T-helper 17 cell (primary cell): ENCODE measurements around the gene MYO1D. TPM values are rescaled to one million over a fixed set of nuclear protein-coding genes. Genes with fewer than 3 reads are reported as not detected.
A peak's percentile ranks its signal among the peaks of the same experiment; 100 is the strongest.
"Not testable (repeated sequence)": the region's sequence is repeated elsewhere in the genome, so short reads cannot be mapped to it uniquely, and the experiment has no call there.

Experiments used
- ATAC-seq: fragments of 150-1000 bp; cut with Tn5 transposase; 2 replicates; pipeline ENCODE4 v1.10.0; 2021; ENCODE audit warnings: mild to moderate bottlenecking, moderate library complexity
- DNase-seq, 3 donors: peaks; one replicate each; pipeline versions ENCODE4 v3.0.0 to v3.0.0-alpha.2; 2020 to 2021
- H3K9me3 ChIP-seq: one replicate; pipeline ENCODE4 v1.7.0; 2013; ENCODE audit warnings: low read length, mild to moderate bottlenecking; ENCODE audit not compliant: control insufficient read depth, poor library complexity, severe bottlenecking
- H3K27ac Mint-ChIP-seq: one replicate; pipeline ENCODE4 v1.8.0; 2022; ENCODE audit warnings: mild to moderate bottlenecking, moderate library complexity, mixed read lengths
- H3K27me3 Mint-ChIP-seq: one replicate; pipeline ENCODE4 v1.8.0; 2022; ENCODE audit warnings: mixed read lengths
- H3K36me3 Mint-ChIP-seq: one replicate; pipeline ENCODE4 v1.8.0; 2022; ENCODE audit warnings: low read depth, mixed read lengths
- H3K4me1 Mint-ChIP-seq: one replicate; pipeline ENCODE4 v1.8.0; 2022; ENCODE audit warnings: mild to moderate bottlenecking, mixed read lengths
- H3K4me3 Mint-ChIP-seq: one replicate; pipeline ENCODE4 v1.8.0; 2022; ENCODE audit warnings: mild to moderate bottlenecking, moderate library complexity, mixed read lengths
- total RNA-seq, 4 donors: library from RNA in 2 of 4; stranded (reverse) in 2 of 4; gene quantifications; one replicate each; pipeline ENCODE4 v1.2.3 and lab custom pipeline; 2022 to 2026

MYO1D gene
- total RNA-seq, 2 donors from 2014 or later: 9.1 to 12.4 TPM

DNA sequence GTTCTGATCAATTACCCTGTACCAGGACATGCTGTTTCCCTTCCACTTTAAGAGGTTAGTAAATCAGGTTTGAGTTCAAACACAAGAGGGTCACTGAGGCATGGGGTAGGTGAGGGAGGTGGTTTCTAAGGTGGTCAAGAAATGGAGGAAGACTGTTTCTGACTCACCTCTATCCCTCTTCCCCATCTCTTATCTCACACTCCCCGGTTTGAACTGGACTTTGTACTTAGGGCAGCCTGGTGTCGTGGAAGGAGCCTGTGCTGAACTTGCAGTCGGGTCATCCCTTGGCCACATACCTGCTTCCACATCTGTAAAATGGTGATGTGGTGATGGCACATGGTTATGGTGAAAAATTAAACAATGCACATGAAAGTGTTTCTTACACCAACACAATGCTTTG, 33.8 kb upstream of the MYO1D start:
- no peak overlapping the region for H3K27ac Mint-ChIP-seq
- peaks cover 6% of the 10 kb centered on the region for H3K4me1 Mint-ChIP-seq
- H3K36me3 Mint-ChIP-seq: peaks cover 3% of the 10 kb centered on the region
- H3K4me3 Mint-ChIP-seq: no peak overlapping the region
- H3K27me3 Mint-ChIP-seq: peaks cover 46% of the 10 kb centered on the region
- no peak for DNase-seq
- H3K9me3 ChIP-seq: no peaks in the 10 kb centered on the region
- no peak for ATAC-seq

GRCh38 chr17:32909787-32910369, 33.0 kb upstream of the MYO1D start:
- H3K36me3 Mint-ChIP-seq: peaks cover 5% of the 10 kb centered on the region
- no peak overlapping the region for H3K27ac Mint-ChIP-seq
- peaks cover 54% of the 10 kb centered on the region for H3K27me3 Mint-ChIP-seq
- peaks cover 6% of the 10 kb centered on the region for H3K4me1 Mint-ChIP-seq
- H3K9me3 ChIP-seq: no peaks in the 10 kb centered on the region
- DNase-seq (peak in 1 of 3 donors; percentile 27), ATAC-seq (peak; percentile 62)
- no peak overlapping the region for H3K4me3 Mint-ChIP-seq

DNA sequence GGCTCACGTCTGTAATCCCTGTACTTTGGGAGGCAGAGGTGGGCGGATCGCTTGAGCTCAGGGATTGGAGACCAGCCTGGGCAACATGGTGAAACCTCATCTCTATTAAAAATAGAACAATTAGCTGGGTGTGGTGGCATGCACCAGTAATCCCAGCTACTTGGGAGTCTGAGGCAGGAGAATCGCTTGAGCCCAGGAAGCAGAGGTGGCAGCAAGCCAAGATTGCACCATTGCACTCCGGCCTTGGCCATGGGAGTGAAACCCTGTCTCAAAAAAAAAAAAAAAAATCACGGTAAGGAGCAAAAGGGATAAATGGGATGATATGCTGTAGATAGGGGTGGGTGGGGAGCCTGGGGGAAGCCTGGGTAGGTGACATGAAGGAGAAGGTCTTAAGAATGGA, 30.7 kb upstream of the MYO1D start:
- Mint-ChIP-seq H3K36me3 (peaks cover 5% of the 10 kb centered on the region), H3K4me3 (no peak overlapping the region), H3K4me1 (peaks cover 6% of the 10 kb centered on the region), H3K27ac (no peak overlapping the region), H3K27me3 (peaks cover 58% of the 10 kb centered on the region)
- ATAC-seq (no peak), DNase-seq (no peak)
- no peaks in the 10 kb centered on the region for H3K9me3 ChIP-seq

DNA sequence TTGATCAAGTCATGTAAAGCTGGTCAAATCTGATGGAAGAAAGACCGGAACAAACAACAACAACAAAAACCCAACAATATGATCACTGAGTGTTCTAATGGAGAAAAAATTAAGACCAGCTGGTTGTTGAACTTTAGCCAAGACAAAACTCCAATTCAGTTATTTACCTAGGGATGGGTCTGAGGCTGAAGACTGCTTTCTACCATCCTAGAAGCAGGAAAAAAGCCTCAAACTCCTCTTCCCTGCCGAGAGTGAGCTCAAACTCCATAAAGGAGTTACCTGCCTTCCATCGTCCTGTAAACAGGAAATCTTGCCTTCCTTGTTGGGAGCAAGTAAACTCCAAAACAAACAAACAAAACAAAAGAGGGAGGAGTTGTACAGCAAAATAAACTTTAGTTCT, 28.0 kb upstream of the MYO1D start:
- Mint-ChIP-seq H3K4me1 (peaks cover 5% of the 10 kb centered on the region), H3K27ac (no peak overlapping the region), H3K27me3 (peaks cover 52% of the 10 kb centered on the region), H3K4me3 (no peak overlapping the region), H3K36me3 (peaks cover 5% of the 10 kb centered on the region)
- DNase-seq: no peak
- no peaks in the 10 kb centered on the region for H3K9me3 ChIP-seq
- ATAC-seq: no peak

- Mint-ChIP-seq H3K4me3 (no peak overlapping the region), H3K27me3 (peaks cover 43% of the 10 kb centered on the region)
- ATAC-seq: no peak
Observed at GRCh38 chr17:32903774-32904673, 27.1 kb upstream of the MYO1D start.

GRCh38 chr17:32901743-32902142, 24.8 kb upstream of the MYO1D start:
- ATAC-seq (no peak), DNase-seq (no peak)
- Mint-ChIP-seq H3K4me3 (no peak overlapping the region), H3K27me3 (peaks cover 47% of the 10 kb centered on the region), H3K4me1 (no peaks in the 10 kb centered on the region), H3K36me3 (peaks cover 2% of the 10 kb centered on the region), H3K27ac (no peak overlapping the region)
- H3K9me3 ChIP-seq: no peaks in the 10 kb centered on the region

More at GRCh38 chr17:32903774-32904673, 27.1 kb upstream of the MYO1D start:
- Mint-ChIP-seq H3K27ac (no peak overlapping the region), H3K4me1 (no peaks in the 10 kb centered on the region), H3K36me3 (peaks cover 5% of the 10 kb centered on the region)
- DNase-seq: no peak
- H3K9me3 ChIP-seq: no peaks in the 10 kb centered on the region

DNA sequence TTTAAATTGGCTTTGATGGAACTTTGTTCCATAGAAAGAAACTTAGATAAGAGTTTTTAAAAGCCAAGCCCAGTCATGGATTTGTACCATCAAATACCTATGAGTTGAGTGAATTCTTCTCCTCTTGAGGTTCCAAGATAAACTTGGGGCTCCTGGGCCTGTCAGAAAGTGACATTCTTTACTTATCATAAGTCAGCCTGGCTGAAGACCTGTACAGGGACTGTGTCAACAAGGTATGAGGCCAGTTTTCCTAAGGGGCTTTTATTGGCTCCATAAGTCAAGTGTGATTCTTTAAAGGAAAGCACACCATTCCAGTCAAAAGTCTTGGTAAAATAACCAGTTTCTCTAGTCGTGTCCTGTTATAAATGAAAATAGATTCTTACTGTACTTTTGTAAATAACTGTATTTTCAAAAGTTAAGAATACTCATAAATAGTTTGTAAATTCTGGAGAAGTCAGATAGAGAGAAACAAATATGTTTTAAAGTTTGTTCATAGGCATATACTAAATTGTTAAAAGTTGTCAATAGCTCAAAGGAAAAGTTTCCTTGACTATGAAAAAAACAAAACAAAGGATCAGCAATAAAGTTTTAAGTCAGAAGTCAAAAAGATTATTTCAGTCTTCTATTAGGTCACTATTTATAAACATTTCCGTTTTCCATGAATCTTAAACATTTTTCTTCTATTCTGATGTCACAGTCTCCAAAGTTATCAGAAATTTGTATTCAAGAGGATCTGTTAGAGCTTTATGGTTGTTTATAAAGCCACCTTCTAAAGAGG, 22.5 kb upstream of the MYO1D start:
- H3K9me3 ChIP-seq: no peaks in the 10 kb centered on the region
- H3K4me1 Mint-ChIP-seq: no peaks in the 10 kb centered on the region
- no peak for DNase-seq
- no peak for ATAC-seq
- no peaks in the 10 kb centered on the region for H3K36me3 Mint-ChIP-seq
- H3K4me3 Mint-ChIP-seq: no peak overlapping the region
- H3K27me3 Mint-ChIP-seq: peaks cover 32% of the 10 kb centered on the region
- no peak overlapping the region for H3K27ac Mint-ChIP-seq

DNA sequence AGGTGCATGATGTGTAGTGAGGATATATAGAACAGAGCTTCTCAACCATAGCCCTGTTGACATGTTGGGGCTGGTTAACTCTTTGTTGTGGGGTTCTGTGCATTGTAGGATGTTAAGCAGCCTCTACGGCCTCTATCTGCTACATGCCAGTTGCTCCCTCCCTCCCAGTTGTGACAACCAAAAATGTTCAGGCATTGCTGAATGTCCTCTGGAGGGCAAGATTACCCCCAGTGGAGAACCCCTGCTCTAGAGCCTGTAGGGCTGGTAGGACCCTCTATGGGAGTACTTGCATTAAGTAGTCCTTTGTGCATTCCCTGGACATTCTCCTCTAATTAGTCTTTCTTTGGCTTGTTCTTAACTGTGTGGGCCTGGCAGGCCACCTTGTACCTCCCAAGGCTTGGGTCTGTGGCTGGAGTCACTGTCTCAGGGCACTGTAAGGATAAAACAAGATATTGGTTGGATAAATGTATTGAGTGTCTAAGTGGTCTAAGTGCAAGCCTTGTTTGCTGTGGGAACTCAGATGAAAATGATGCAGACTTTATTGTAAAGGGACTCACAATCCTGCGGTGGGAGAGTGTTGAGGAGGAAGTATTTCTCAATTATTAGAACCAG, 19.8 kb upstream of the MYO1D start:
- Mint-ChIP-seq H3K27ac (no peak overlapping the region), H3K4me3 (no peak overlapping the region), H3K4me1 (no peaks in the 10 kb centered on the region), H3K27me3 (peaks cover 28% of the 10 kb centered on the region), H3K36me3 (no peaks in the 10 kb centered on the region)
- DNase-seq (no peak), ATAC-seq (no peak)
- H3K9me3 ChIP-seq: no peaks in the 10 kb centered on the region

DNA sequence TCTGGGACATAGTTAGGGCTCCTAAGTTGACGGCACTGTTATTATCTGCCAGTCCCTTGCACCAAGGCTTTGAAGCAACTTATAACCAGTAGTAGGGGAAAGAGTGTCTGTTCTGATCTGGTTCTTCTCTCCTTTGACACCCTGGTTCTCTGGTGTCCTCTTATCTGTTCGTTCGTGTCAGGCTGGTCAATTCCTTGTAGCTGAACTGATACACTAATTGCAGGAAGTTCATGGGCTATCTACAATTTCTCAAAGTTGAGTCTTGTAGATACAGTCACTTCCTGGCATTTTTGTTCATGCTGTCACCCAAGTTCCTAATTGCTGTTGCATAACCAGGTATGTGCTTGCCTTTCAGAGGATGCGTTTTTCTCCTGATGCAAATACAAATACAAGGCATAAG, 17.3 kb upstream of the MYO1D start:
- Mint-ChIP-seq H3K27ac (no peak overlapping the region), H3K36me3 (no peaks in the 10 kb centered on the region), H3K27me3 (peaks cover 28% of the 10 kb centered on the region), H3K4me1 (no peaks in the 10 kb centered on the region), H3K4me3 (no peak overlapping the region)
- H3K9me3 ChIP-seq: no peaks in the 10 kb centered on the region
- DNase-seq: no peak
- ATAC-seq: no peak

DNA sequence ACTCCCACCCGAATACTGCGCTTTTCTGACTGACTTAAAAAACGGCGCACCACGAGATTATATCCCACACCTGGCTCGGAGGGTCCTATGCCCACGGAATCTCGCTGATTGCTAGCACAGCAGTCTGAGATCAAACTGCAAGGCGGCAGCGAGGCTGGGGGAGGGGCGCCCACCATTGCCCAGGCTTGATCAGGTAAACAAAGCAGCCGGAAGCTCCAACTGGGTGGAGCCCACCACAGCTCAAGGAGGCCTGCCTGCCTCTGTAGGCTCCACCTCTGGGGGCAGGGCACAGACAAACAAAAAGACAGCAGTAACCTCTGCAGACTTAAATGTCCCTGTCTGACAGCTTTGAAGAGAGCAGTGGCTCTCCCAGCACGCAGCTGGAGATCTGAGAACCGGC, 10.5 kb upstream of the MYO1D start:
- H3K9me3 ChIP-seq, H3K27ac Mint-ChIP-seq, DNase-seq, ATAC-seq, H3K4me3 Mint-ChIP-seq, H3K36me3 Mint-ChIP-seq, H3K4me1 Mint-ChIP-seq: not testable (repeated sequence)
- H3K27me3 Mint-ChIP-seq: peaks cover 33% of the 10 kb centered on the region

DNA sequence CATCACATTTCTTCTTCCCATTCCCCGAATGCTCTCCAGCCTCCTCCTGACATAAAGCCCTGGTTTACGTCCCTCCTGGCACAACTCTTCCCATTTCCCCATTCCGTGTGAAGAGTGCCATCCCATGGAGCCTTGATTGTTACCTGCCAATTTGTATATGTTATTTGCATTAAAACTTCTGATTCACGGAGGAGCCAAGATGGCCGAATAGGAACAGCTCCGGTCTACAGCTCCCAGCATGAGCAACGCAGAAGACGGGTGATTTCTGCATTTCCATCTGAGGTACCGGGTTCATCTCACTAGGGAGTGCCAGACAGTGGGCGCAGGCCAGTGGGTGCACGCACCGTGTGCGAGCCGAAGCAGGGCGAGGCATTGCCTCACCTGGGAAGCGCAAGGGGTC, 10.0 kb upstream of the MYO1D start:
- not testable (repeated sequence) for H3K9me3 ChIP-seq, DNase-seq, H3K27ac Mint-ChIP-seq, H3K4me1 Mint-ChIP-seq, ATAC-seq, H3K4me3 Mint-ChIP-seq, H3K36me3 Mint-ChIP-seq
- peaks cover 37% of the 10 kb centered on the region for H3K27me3 Mint-ChIP-seq

DNA sequence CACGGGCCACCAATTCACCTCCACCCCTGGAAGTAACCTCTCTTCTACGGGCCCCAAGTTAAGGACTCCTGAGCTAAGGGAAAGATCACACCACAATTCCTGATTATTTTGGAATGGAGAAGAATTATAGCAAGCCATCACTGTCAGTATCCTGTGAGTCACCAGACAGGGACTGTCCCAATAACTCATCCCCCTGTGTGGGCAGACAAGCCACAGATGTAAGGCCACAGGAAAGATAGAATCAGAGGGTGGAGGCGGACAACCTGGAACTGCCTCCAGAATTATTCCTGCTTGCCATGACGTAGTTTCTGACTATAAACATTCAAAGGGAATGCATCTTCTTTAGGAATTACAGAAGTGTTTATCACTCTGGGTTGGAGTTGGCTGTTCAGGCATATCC, 5.8 kb upstream of the MYO1D start:
- Mint-ChIP-seq H3K36me3 (peaks cover 2% of the 10 kb centered on the region), H3K27me3 (peaks cover 40% of the 10 kb centered on the region), H3K4me1 (peaks cover 7% of the 10 kb centered on the region), H3K4me3 (no peak overlapping the region), H3K27ac (no peak overlapping the region)
- ATAC-seq: no peak
- no peak for DNase-seq
- no peaks in the 10 kb centered on the region for H3K9me3 ChIP-seq

- DNase-seq (no peak), ATAC-seq (no peak)
- Mint-ChIP-seq H3K27ac (no peak overlapping the region), H3K4me3 (no peak overlapping the region), H3K4me1 (peaks cover 11% of the 10 kb centered on the region), H3K36me3 (peaks cover 2% of the 10 kb centered on the region), H3K27me3 (peaks cover 38% of the 10 kb centered on the region)
- H3K9me3 ChIP-seq: no peaks in the 10 kb centered on the region
Observed at GRCh38 chr17:32882029-32882428, 5.1 kb upstream of the MYO1D start.
